ENCODE data around the gene SOCS7.

DNA sequence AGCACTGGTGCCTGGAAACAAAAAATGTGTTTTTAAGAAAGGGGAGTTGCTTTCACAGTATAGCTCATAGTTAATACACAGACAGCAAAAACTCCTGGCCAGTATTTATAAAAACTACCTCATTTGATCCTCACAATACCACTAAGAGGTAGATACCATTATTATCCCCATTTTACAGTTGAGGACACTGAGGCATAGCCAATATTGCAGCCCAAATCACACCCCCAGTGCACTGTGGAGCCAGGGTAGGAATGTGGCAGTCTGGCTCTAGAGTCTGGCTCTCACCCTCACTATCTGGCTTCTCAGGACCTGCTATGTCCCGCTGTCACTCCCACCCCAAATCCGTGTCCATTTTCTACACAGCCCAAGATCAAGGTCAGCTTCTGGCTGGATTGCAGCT, 79.2 kb downstream of the SOCS7 start:
- no peak for TF ChIP-seq POLR2A (IDR thresholded peaks at IDR 0.05)
- TF ChIP-seq CTCF (IDR thresholded peaks at IDR 0.05), result no peak
